PC-3 (cell line): ENCODE results near the gene ATP8A2. TPM values are rescaled to one million over a fixed set of nuclear protein-coding genes. Genes with fewer than 3 reads are reported as not detected.

Experiments used
- ATAC-seq: fragments of 200-7000 bp; cut with Tn5 transposase; 2 replicates; pipeline ENCODE4 v1.9.1; 2020; ENCODE audit warnings: mild to moderate bottlenecking, moderate library complexity
- BruUV-seq: library from RNA; stranded (reverse); fragments of 400-500 nt; replicated peaks from 2 replicates; lab custom pipeline; 2021; lab: Mats Ljungman, UMichigan
- CTCF ChIA-PET: fragments of 300-600 bp; sonication (Branson Sonifier 250); formaldehyde crosslinking; loops from one replicate; lab custom pipeline; 2022; ENCODE audit warnings: antibody characterized with exemption; lab: Charles Lee
- POLR2A ChIA-PET: fragments of 300-600 bp; sonication (Branson Sonifier 250); formaldehyde crosslinking; loops from one replicate; lab custom pipeline; 2022; ENCODE audit warnings: antibody characterized with exemption; ENCODE audit not compliant: unreplicated experiment; lab: Charles Lee
- DNase-seq: peaks from one replicate; pipeline ENCODE4 v3.0.0-alpha.2; 2015
- H2AFZ ChIP-seq: fragments of 300-600 bp; sonication (generic); 2 replicates; pipeline ENCODE4 v1.6.0; 2016; ENCODE audit warnings: antibody characterized with exemption, low read length
- H3F3A ChIP-seq: fragments of 300-600 bp; sonication (generic); one replicate; pipeline ENCODE4 v1.6.0; 2017; ENCODE audit warnings: antibody characterized with exemption, low read length, control low read depth, mild to moderate bottlenecking; ENCODE audit not compliant: unreplicated experiment
- H3K27ac ChIP-seq: fragments of 300-600 bp; sonication (generic); 2 replicates; pipeline ENCODE4 v1.5.1; 2016; ENCODE audit warnings: mild to moderate bottlenecking, low read length
- H3K27me3 ChIP-seq: fragments of 300-600 bp; sonication (generic); 2 replicates; pipeline ENCODE4 v1.6.1; 2016; ENCODE audit warnings: low read length, mixed read lengths
- H3K36me3 ChIP-seq: fragments of 300-600 bp; sonication (generic); 2 replicates; pipeline ENCODE4 v1.6.1; 2016; ENCODE audit warnings: low read depth, mixed run types, low read length, mixed read lengths
- H3K4me1 ChIP-seq: fragments of 300-600 bp; sonication (generic); 2 replicates; pipeline ENCODE4 v1.5.1; 2016; ENCODE audit warnings: low read length; ENCODE audit not compliant: insufficient read depth
- H3K4me2 ChIP-seq: fragments of 300-600 bp; sonication (generic); 2 replicates; pipeline ENCODE4 v1.6.0; 2016; ENCODE audit warnings: low read length
- H3K4me3 ChIP-seq: fragments of 300-600 bp; sonication (generic); 2 replicates; pipeline ENCODE4 v1.5.1; 2016; ENCODE audit warnings: mild to moderate bottlenecking, low read length, mixed read lengths
- H3K79me2 ChIP-seq: fragments of 300-600 bp; sonication (generic); 2 replicates; pipeline ENCODE4 v1.6.1; 2017; ENCODE audit warnings: low read length, mixed read lengths
- H3K9ac ChIP-seq: fragments of 300-600 bp; sonication (generic); 2 replicates; pipeline ENCODE4 v1.6.0; 2016; ENCODE audit warnings: mild to moderate bottlenecking, low read length
- H3K9me2 ChIP-seq: fragments of 300-600 bp; sonication (generic); replicated peaks from 2 replicates; pipeline ENCODE4 v1.6.1; 2016; ENCODE audit warnings: mixed run types, low read length, mixed read lengths
- H3K9me3 ChIP-seq: fragments of 300-600 bp; sonication (generic); 2 replicates; pipeline ENCODE4 v1.6.1; 2016; ENCODE audit warnings: low read length, mixed read lengths
- H4K20me1 ChIP-seq: fragments of 300-600 bp; sonication (generic); 2 replicates; pipeline ENCODE4 v1.6.1; 2016; ENCODE audit warnings: low read length, mixed read lengths
- CTCF ChIP-seq: fragments of 300-600 bp; sonication (generic); conservative IDR thresholded peaks from 2 replicates; pipeline ENCODE4 v1.5.1; 2017; ENCODE audit warnings: antibody characterized with exemption, low read depth, mild to moderate bottlenecking, low read length
- EZH2 ChIP-seq: fragments of 300-600 bp; sonication (generic); IDR thresholded peaks from one replicate; pipeline ENCODE4 v1.6.1; 2017; ENCODE audit warnings: antibody characterized with exemption, mild to moderate bottlenecking, low read length; ENCODE audit not compliant: unreplicated experiment
- EZH2phosphoT487 ChIP-seq: fragments of 300-600 bp; sonication (generic); IDR thresholded peaks from 2 replicates; pipeline ENCODE4 v1.6.1; 2018; ENCODE audit warnings: mild to moderate bottlenecking, antibody characterized with exemption, low read length, borderline replicate concordance
- intact Hi-C: fragments of 100-400 bp; cut with micrococcal nuclease; formaldehyde crosslinking; loops from 2 replicates; pipeline ENCODE4 v1.9.0; 2023
- total RNA-seq: library from RNA; depleted of rRNA; stranded (reverse); fragments of >200 nt; gene quantifications from 2 replicates; pipeline ENCODE4 v1.2.3, GENCODE V29; 2014

Gene ATP8A2
- total RNA-seq, 1 experiment from 2014 or later: 0.04 TPM

- H2AFZ ChIP-seq: no peak overlapping the region
- H3K9me2 ChIP-seq: no peaks in the 10 kb centered on the region
- DNase-seq (no peak), ATAC-seq (no peak)
- no peaks in the 10 kb centered on the region for H3F3A ChIP-seq
- no peak overlapping the region for H3K27ac ChIP-seq
- H3K27me3 ChIP-seq: 0 out of 2 replicates have a peak, but pooled peaks cover 4% of the 10 kb centered on the region
- no peaks in the 10 kb centered on the region for H3K36me3 ChIP-seq
- TF ChIP-seq CTCF (no peak), EZH2 (no peak), EZH2phosphoT487 (no peak)
- no peaks in the 10 kb centered on the region for H4K20me1 ChIP-seq
- no peak overlapping the region for H3K4me2 ChIP-seq
- H3K79me2 ChIP-seq: no peaks in the 10 kb centered on the region
- no peak overlapping the region for H3K9ac ChIP-seq
- BruUV-seq: no TSS peak
- H3K9me3 ChIP-seq: no peaks in the 10 kb centered on the region
- no peak overlapping the region for H3K4me3 ChIP-seq
- intact Hi-C loops: no loop called here
- CTCF ChIA-PET: no interaction called here
- POLR2A ChIA-PET: no interaction called here
- H3K4me1 ChIP-seq: no peaks in the 10 kb centered on the region
Measured at GRCh38 chr13:25645681-25646080, 273.9 kb downstream of the ATP8A2 start.

- no TSS peak for BruUV-seq
Measured at GRCh38 chr13:25649001-25649633, 277.3 kb downstream of the ATP8A2 start.

More at GRCh38 chr13:25649001-25649633, 277.3 kb downstream of the ATP8A2 start:
- no peaks in the 10 kb centered on the region for H3F3A ChIP-seq
- H3K79me2 ChIP-seq: no peaks in the 10 kb centered on the region
- no peak for TF ChIP-seq EZH2
- TF ChIP-seq CTCF: no peak
- TF ChIP-seq EZH2phosphoT487: no peak
- H3K4me1 ChIP-seq: no peaks in the 10 kb centered on the region
- intact Hi-C loops: no loop called here
- no peak overlapping the region for H2AFZ ChIP-seq
- DNase-seq (no peak), ATAC-seq (no peak)
- H3K4me3 ChIP-seq: no peak overlapping the region
- 0 out of 2 replicates have a peak, but pooled peaks cover 4% of the 10 kb centered on the region for H3K27me3 ChIP-seq
- no peak overlapping the region for H3K4me2 ChIP-seq
- no peak overlapping the region for H3K9ac ChIP-seq
- POLR2A ChIA-PET: no interaction called here
- H4K20me1 ChIP-seq: no peaks in the 10 kb centered on the region
- no peaks in the 10 kb centered on the region for H3K9me2 ChIP-seq
- no peak overlapping the region for H3K27ac ChIP-seq
- CTCF ChIA-PET: no interaction called here
- H3K9me3 ChIP-seq: no peaks in the 10 kb centered on the region
- no peaks in the 10 kb centered on the region for H3K36me3 ChIP-seq
